Mammary epithelial cell (primary cell): ENCODE results near the gene NPC2.

Experiments used
- EZH2 ChIP-seq: IDR thresholded peaks from 2 replicates; pipeline ENCODE4 v1.6.1; 2012; ENCODE audit warnings: low read length, inconsistent platforms, borderline replicate concordance
- TF ChIP-seq, protein P1 (sequence below), 2 donors: IDR thresholded peaks in 1 of 2; conservative IDR thresholded peaks in 1 of 2; 2 replicates each; pipeline ENCODE4 v1.5.1; 2011 to 2012; ENCODE audit warnings: inconsistent platforms in 2 of 2, low read length in 2 of 2, mild to moderate bottlenecking in 2 of 2, control low read depth in 1 of 2, low read depth in 1 of 2; ENCODE audit not compliant: insufficient read depth in 1 of 2; ENCODE audit errors: extremely low read depth in 1 of 2

- TF ChIP-seq, protein P1, sequence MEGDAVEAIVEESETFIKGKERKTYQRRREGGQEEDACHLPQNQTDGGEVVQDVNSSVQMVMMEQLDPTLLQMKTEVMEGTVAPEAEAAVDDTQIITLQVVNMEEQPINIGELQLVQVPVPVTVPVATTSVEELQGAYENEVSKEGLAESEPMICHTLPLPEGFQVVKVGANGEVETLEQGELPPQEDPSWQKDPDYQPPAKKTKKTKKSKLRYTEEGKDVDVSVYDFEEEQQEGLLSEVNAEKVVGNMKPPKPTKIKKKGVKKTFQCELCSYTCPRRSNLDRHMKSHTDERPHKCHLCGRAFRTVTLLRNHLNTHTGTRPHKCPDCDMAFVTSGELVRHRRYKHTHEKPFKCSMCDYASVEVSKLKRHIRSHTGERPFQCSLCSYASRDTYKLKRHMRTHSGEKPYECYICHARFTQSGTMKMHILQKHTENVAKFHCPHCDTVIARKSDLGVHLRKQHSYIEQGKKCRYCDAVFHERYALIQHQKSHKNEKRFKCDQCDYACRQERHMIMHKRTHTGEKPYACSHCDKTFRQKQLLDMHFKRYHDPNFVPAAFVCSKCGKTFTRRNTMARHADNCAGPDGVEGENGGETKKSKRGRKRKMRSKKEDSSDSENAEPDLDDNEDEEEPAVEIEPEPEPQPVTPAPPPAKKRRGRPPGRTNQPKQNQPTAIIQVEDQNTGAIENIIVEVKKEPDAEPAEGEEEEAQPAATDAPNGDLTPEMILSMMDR (conservative IDR thresholded peaks at IDR 0.05 in 1 of 2, IDR thresholded peaks at IDR 0.05 in 1 of 2; ENCODE audit: extremely low read depth in 1 of 2, insufficient read depth in 1 of 2, low read depth in 1 of 2, low read length in 2 of 2), result no peak
- TF ChIP-seq EZH2, result no peak
Measured at GRCh38 chr14:74459976-74460375, 33.1 kb downstream of the NPC2 start.
